ENCODE measurements around the gene ACOX1. TPM values are rescaled to one million over a fixed set of nuclear protein-coding genes. Genes with fewer than 3 reads are reported as not detected.

ACOX1 gene
- total RNA-seq, 1 donor from 2014 or later: 67.1 TPM

- TF ChIP-seq CTCF (IDR thresholded peaks at IDR 0.05): no peak
- H3K27me3 ChIP-seq (ENCODE audit: low read depth): no peaks in the 10 kb centered on the region
- DNase-seq: no peak
- peaks cover 21% of the 10 kb centered on the region for H3K4me1 ChIP-seq
- H3K9me3 ChIP-seq: no peaks in the 10 kb centered on the region
- H3K4me3 ChIP-seq: no peak overlapping the region
- ATAC-seq: no peak
- no peak overlapping the region for H3K27ac ChIP-seq
- intact Hi-C loops (cut with DNase I): no loop called here
- H3K36me3 ChIP-seq: peaks cover 35% of the 10 kb centered on the region
Measured at GRCh38 chr17:75891605-75892555, 87.1 kb downstream of the ACOX1 start.

Other genes starting within 250 kb of the ACOX1 start
- 34.0 TPM for gene GALK1, start 214.0 kb downstream of the ACOX1 start, total RNA-seq
- 31.1 TPM for gene UNK, start 194.4 kb downstream of the ACOX1 start, total RNA-seq
- 118 TPM for gene UNC13D, start 134.8 kb downstream of the ACOX1 start, total RNA-seq
- gene WBP2, start 123.8 kb downstream of the ACOX1 start, total RNA-seq: 145 TPM
- 21.0 TPM for gene TRIM47, start 100.6 kb downstream of the ACOX1 start, total RNA-seq
- gene TRIM65, start 82.2 kb downstream of the ACOX1 start, total RNA-seq: 32.4 TPM
- 68.9 TPM for gene MRPL38, start 74.3 kb downstream of the ACOX1 start, total RNA-seq
- gene FBF1, start 38.1 kb downstream of the ACOX1 start, total RNA-seq: 13.1 TPM
- 14.6 TPM for gene TEN1, start 74 bp upstream of the ACOX1 start, total RNA-seq
- gene CDK3, start 21.7 kb upstream of the ACOX1 start, total RNA-seq: 8.4 TPM
- 36.8 TPM for gene EVPL, start 48.1 kb upstream of the ACOX1 start, total RNA-seq
- 65.0 TPM for gene SRP68, start 93.4 kb upstream of the ACOX1 start, total RNA-seq
- not detected for gene GALR2, start 95.6 kb upstream of the ACOX1 start, total RNA-seq
- not detected for gene ZACN, start 100.0 kb upstream of the ACOX1 start, total RNA-seq
- gene EXOC7, start 124.6 kb upstream of the ACOX1 start, total RNA-seq: 118 TPM
- 21.5 TPM for gene FOXJ1, start 162.1 kb upstream of the ACOX1 start, total RNA-seq